HCT116 (cell line): ENCODE results near the gene HOXD9. TPM values are rescaled to one million over a fixed set of nuclear protein-coding genes. Genes with fewer than 3 reads are reported as not detected.

Experiments used
- ATAC-seq: fragments of 200-7000 bp; cut with Tn5 transposase; 2 replicates; pipeline ENCODE4 v1.9.1; 2020; ENCODE audit warnings: mild to moderate bottlenecking, moderate library complexity
- BruUV-seq: library from RNA; stranded (reverse); fragments of 400-500 nt; replicated peaks from 2 replicates; lab custom pipeline; 2021; lab: Mats Ljungman, UMichigan
- CTCF ChIA-PET: fragments of 300-600 bp; sonication (Branson Sonifier 250); formaldehyde crosslinking; loops from one replicate; lab custom pipeline; 2021; ENCODE audit warnings: antibody characterized with exemption; lab: Charles Lee
- POLR2A ChIA-PET: fragments of 300-600, 350-600 bp; sonication (Branson Sonifier 250); formaldehyde crosslinking; loops from one replicate; lab custom pipeline; 2021; ENCODE audit warnings: antibody characterized with exemption; lab: Charles Lee
- RAD21 ChIA-PET, 2 experiments: fragments of 300-600 bp; sonication (Branson Sonifier 250); formaldehyde crosslinking; loops; one replicate each; lab custom pipeline; 2023; ENCODE audit warnings: low total read pairs in 2 of 2; ENCODE audit not compliant: uncharacterized antibody in 2 of 2, unreplicated experiment in 2 of 2, low non-redundant PET in 1 of 2; lab: Charles Lee
- DNase-seq: peaks from one replicate; pipeline ENCODE4 v3.0.0-alpha.2; 2010; ENCODE audit warnings: low read depth, low spot score
- H2AFZ ChIP-seq: fragments of 200-600 bp; shearing (Covaris generic), sonication (generic); 2 replicates; pipeline ENCODE4 v1.6.1; 2017; ENCODE audit warnings: low read depth, mixed run types, mixed read lengths, antibody characterized with exemption, low read length; ENCODE audit not compliant: poor library complexity, severe bottlenecking
- H3K27ac ChIP-seq: 2 replicates; pipeline ENCODE4 v1.5.1; 2012; ENCODE audit warnings: low read depth, low read length
- H3K27me3 ChIP-seq: fragments of 200-600 bp; sonication (generic); 2 replicates; pipeline ENCODE4 v1.6.1; 2016; ENCODE audit warnings: mixed run types, low read length, mixed read lengths; ENCODE audit not compliant: insufficient read depth
- H3K36me3 ChIP-seq, 2 experiments: fragments of 200-500 bp in 1 of 2; fragments of 200-600 bp in 1 of 2; sonication (Bioruptor generic) in 1 of 2; sonication (generic) in 1 of 2; 2 replicates each; pipeline versions ENCODE4 v1.5.1 to v1.6.1; 2014 to 2016; ENCODE audit warnings: low read length in 2 of 2, inconsistent platforms in 1 of 2, mixed read lengths in 1 of 2, mixed run types in 1 of 2; ENCODE audit not compliant: insufficient read depth in 2 of 2, control insufficient read depth in 1 of 2
- H3K4me1 ChIP-seq, 2 experiments: fragments of 200-600 bp in 1 of 2; sonication (generic) in 1 of 2; 2 replicates each; pipeline versions ENCODE4 v1.5.1 to v1.6.1; 2012 to 2017; ENCODE audit warnings: low read length in 2 of 2, inconsistent platforms in 1 of 2, mild to moderate bottlenecking in 1 of 2, mixed read lengths in 1 of 2, mixed run types in 1 of 2, moderate library complexity in 1 of 2; ENCODE audit not compliant: insufficient read depth in 2 of 2, control insufficient read depth in 1 of 2
- H3K4me2 ChIP-seq: fragments of 200-600 bp; sonication (generic); 2 replicates; pipeline ENCODE4 v1.6.1; 2017; ENCODE audit warnings: mixed run types, low read length, mixed read lengths
- H3K4me3 ChIP-seq, 2 experiments: fragments of 200-600 bp in 1 of 2; sonication (generic) in 1 of 2; replicated peaks in 1 of 2; 2 replicates each; pipeline ENCODE4 v1.5.1; 2011 to 2016; ENCODE audit warnings: low read length in 2 of 2, control low read depth in 1 of 2, low read depth in 1 of 2, mild to moderate bottlenecking in 1 of 2, mixed read lengths in 1 of 2, mixed run types in 1 of 2
- H3K79me2 ChIP-seq: fragments of 200-600 bp; sonication (generic); 2 replicates; pipeline ENCODE4 v1.6.1; 2017; ENCODE audit warnings: mild to moderate bottlenecking, mixed run types, low read length, moderate library complexity, mixed read lengths; ENCODE audit not compliant: insufficient read depth
- H3K9ac ChIP-seq: fragments of 200-600 bp; sonication (generic); 2 replicates; pipeline ENCODE4 v1.6.1; 2016; ENCODE audit warnings: low read length, mixed read lengths
- H3K9me2 ChIP-seq: fragments of 200-600 bp; sonication (generic), shearing (Covaris generic); 2 replicates; pipeline ENCODE4 v1.6.1; 2017; ENCODE audit warnings: mixed run types, mild to moderate bottlenecking, moderate library complexity; ENCODE audit not compliant: insufficient read depth
- H3K9me3 ChIP-seq, 2 experiments: fragments of 200-500 bp in 1 of 2; fragments of 200-600 bp in 1 of 2; sonication (Bioruptor generic) in 1 of 2; sonication (generic) in 1 of 2; 2 replicates each; pipeline ENCODE4 v1.6.1; 2014 to 2017; ENCODE audit warnings: low read length in 2 of 2, mixed read lengths in 2 of 2, inconsistent platforms in 1 of 2, low read depth in 1 of 2, mild to moderate bottlenecking in 1 of 2, mixed run types in 1 of 2, moderate library complexity in 1 of 2; ENCODE audit not compliant: control insufficient read depth in 1 of 2, insufficient read depth in 1 of 2
- H4K20me1 ChIP-seq: fragments of 200-600 bp; sonication (generic), shearing (Covaris generic); 2 replicates; pipeline ENCODE4 v1.6.1; 2017; ENCODE audit warnings: mixed run types, mild to moderate bottlenecking, moderate library complexity; ENCODE audit not compliant: insufficient read depth
- CBX3 ChIP-seq: IDR thresholded peaks from 2 replicates; pipeline ENCODE4 v1.6.1; 2012; ENCODE audit warnings: low read depth
- ELF1 ChIP-seq: IDR thresholded peaks from 2 replicates; pipeline ENCODE4 v1.6.1; 2012; ENCODE audit warnings: low read depth, borderline replicate concordance
- EZH2 ChIP-seq: fragments of 200-600 bp; sonication (generic); IDR thresholded peaks from 2 replicates; pipeline ENCODE4 v1.6.1; 2017; ENCODE audit warnings: antibody characterized with exemption, mixed run types
- FOSL1 ChIP-seq: IDR thresholded peaks from 2 replicates; pipeline ENCODE4 v1.6.1; 2012; ENCODE audit warnings: low read depth
- JUND ChIP-seq: IDR thresholded peaks from 2 replicates; pipeline ENCODE4 v1.6.1; 2012
- POLR2A ChIP-seq: IDR thresholded peaks from 2 replicates; pipeline ENCODE4 v1.7.0; 2011; ENCODE audit warnings: borderline replicate concordance; ENCODE audit not compliant: insufficient read depth, insufficient read length; ENCODE audit errors: extremely low read depth
- POLR2AphosphoS5 ChIP-seq: IDR thresholded peaks from 2 replicates; pipeline ENCODE4 v1.6.1; 2011; ENCODE audit warnings: mild to moderate bottlenecking, low read depth, low read length, moderate library complexity
- RAD21 ChIP-seq: IDR thresholded peaks from 2 replicates; pipeline ENCODE4 v1.6.1; 2012; ENCODE audit warnings: low read depth, mild to moderate bottlenecking
- SIN3A ChIP-seq: IDR thresholded peaks from 2 replicates; pipeline ENCODE4 v1.6.1; 2012; ENCODE audit warnings: low read depth
- TCF7L2 ChIP-seq: IDR thresholded peaks from 2 replicates; pipeline ENCODE4 v1.7.0; 2011; ENCODE audit warnings: borderline replicate concordance, inconsistent platforms; ENCODE audit not compliant: insufficient read depth, insufficient read length; ENCODE audit errors: extremely low read depth
- YY1 ChIP-seq: IDR thresholded peaks from 2 replicates; pipeline ENCODE4 v1.6.1; 2011; ENCODE audit warnings: low read length, low read depth, moderate library complexity, mild to moderate bottlenecking; ENCODE audit not compliant: insufficient replicate concordance; ENCODE audit errors: extremely low read depth
- ZFX ChIP-seq: fragments of 450-650 bp; IDR thresholded peaks from 2 replicates; pipeline ENCODE4 v1.6.1; 2017
- ZNF274 ChIP-seq: fragments of 200-500 bp; sonication (Bioruptor generic); IDR thresholded peaks from 2 replicates; pipeline ENCODE4 v1.6.1; 2014; ENCODE audit warnings: mild to moderate bottlenecking, low read depth, low read length, inconsistent platforms
- intact Hi-C: fragments of 100-400 bp; cut with micrococcal nuclease; formaldehyde crosslinking; loops from 2 replicates; pipeline ENCODE4 v1.10.0; 2022
- total RNA-seq: library from RNA; stranded (reverse); gene quantifications from one replicate; pipeline ENCODE4 v1.2.1, GENCODE V29; 2021; ENCODE audit not compliant: unreplicated experiment
- TF ChIP-seq, protein P1 (sequence below): IDR thresholded peaks from 2 replicates; pipeline ENCODE4 v1.6.1; 2012; ENCODE audit warnings: low read depth
- TF ChIP-seq, protein P2 (sequence below): IDR thresholded peaks from 2 replicates; pipeline ENCODE4 v1.6.1; 2012

HOXD9 gene
- total RNA-seq, 1 experiment from 2014 or later = not detected

DNA sequence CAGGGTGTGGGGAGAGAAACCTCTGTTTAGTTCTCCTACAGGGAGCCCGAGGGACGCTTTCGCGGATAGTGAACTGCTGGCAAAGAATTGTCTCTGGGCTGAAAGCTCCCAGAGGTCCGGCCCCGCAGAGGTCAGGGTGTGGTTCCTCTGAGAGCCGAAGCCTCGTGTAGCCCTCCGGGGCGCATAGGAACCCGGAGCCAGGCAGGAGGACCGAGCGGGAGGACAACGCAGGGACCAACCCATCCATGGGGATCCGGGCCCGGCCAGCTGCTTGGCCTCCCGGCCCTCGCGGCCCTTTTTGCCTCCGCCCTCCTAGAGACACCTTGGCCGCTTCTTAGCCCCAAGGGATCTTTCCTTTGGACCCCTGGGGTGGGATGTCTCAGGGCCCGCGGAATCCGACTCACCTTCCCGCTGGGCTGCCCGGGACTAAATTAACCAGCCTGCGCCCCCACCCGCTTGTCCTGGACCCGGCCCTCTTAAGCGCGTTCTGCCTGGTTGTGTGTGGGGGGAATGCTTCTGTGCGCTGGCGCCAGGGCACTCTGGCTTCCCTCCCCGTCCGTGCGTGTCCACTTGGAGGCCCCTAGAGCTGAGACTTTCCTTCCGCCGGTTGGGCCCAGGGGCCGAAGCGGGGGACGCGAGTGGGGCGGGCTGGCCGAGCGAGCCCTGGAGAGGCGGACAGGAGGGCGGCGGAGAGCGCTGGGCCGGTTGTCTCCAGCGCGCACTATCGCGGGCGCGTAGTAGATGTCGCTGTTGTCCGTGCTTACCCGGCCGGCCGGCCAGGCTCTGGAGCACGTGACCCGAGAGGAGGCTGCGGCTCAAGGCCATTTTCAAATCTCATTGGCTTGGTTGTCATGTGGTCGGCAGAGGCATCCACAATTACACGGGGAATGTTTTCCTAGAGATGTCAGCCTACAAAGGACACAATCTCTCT is 6.4 kb upstream of the HOXD9 start, which contains the start of gene HOXD10:
TSS of gene HOXD10 (plus strand) at position 896 of the 931 bp plus-strand sequence. CDS start 56 bp downstream, outside the sequence.
- RAD21 ChIA-PET = no interaction called here
- Histone ChIP-seq H3K36me3 (no peaks in the 10 kb centered on the region), H4K20me1 (no peaks in the 10 kb centered on the region), H3K4me3 (no peak within 1 kb of the TSS), H3K9me2 (no peaks in the 10 kb centered on the region), H3K9ac (no peak within 1 kb of the TSS), H3K27ac (no peak within 1 kb of the TSS), H2AFZ (no peak within 1 kb of the TSS), H3K27me3 (no peaks in the 10 kb centered on the region), H3K4me2 (no peak within 1 kb of the TSS), H3K79me2 (no peaks in the 10 kb centered on the region), H3K9me3 (no peaks in the 10 kb centered on the region), H3K4me1 (peaks cover 0 to 11% of the 10 kb centered on the region in 2 experiments; a peak in 1 of 4 replicates)
- no TSS peak for BruUV-seq
- no peak for TF ChIP-seq ELF1
- no peak for TF ChIP-seq EZH2
- TF ChIP-seq ZFX = no peak
- ATAC-seq (no peak), DNase-seq (no peak)
- CTCF ChIA-PET = no interaction called here
- POLR2A ChIA-PET = no interaction called here
- intact Hi-C loops = no loop called here

DNA sequence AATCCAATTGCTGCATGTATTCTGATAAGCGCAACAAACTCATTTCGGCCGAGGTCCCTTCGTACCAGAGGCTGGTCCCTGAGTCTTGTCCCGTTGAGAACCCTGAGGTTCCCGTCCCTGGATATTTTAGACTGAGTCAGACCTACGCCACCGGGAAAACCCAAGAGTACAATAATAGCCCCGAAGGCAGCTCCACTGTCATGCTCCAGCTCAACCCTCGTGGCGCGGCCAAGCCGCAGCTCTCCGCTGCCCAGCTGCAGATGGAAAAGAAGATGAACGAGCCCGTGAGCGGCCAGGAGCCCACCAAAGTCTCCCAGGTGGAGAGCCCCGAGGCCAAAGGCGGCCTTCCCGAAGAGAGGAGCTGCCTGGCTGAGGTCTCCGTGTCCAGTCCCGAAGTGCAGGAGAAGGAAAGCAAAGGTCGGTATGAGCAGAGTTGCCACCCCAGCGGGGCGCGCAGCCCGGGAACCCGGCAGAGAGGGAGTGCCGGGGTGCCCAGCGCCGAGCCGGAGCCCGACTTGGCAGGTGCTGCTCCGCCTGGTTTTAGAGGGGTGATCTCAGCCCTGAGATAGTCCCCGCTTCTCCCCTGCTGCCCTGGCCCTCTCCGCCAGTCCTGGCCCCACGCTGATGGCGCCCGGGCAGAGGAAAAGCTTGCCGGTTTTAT is 5.2 kb upstream of the HOXD9 start:
- no peak overlapping the region for H3K27ac ChIP-seq
- ATAC-seq = no peak
- H3K4me1 ChIP-seq = peaks cover 0 to 5% of the 10 kb centered on the region in 2 experiments; a peak in 1 of 4 replicates
- intact Hi-C loops = no loop called here
- H2AFZ ChIP-seq = no peak overlapping the region
- H3K79me2 ChIP-seq = no peaks in the 10 kb centered on the region
- H4K20me1 ChIP-seq = no peaks in the 10 kb centered on the region
- H3K9me3 ChIP-seq = no peaks in the 10 kb centered on the region
- CTCF ChIA-PET = no interaction called here
- no peak overlapping the region for H3K4me2 ChIP-seq
- H3K9ac ChIP-seq = no peak overlapping the region
- no peak overlapping the region for H3K4me3 ChIP-seq
- BruUV-seq = no TSS peak
- H3K36me3 ChIP-seq = no peaks in the 10 kb centered on the region
- H3K9me2 ChIP-seq = no peaks in the 10 kb centered on the region
- H3K27me3 ChIP-seq = no peaks in the 10 kb centered on the region
- POLR2A ChIA-PET = no interaction called here
- RAD21 ChIA-PET = no interaction called here
- no peak for DNase-seq
- TF ChIP-seq POLR2A (no peak), YY1 (no peak), TCF7L2 (no peak), RAD21 (no peak), CBX3 (no peak), ELF1 (no peak), SIN3A (no peak), ZNF274 (no peak), JUND (no peak), ZFX (no peak), FOSL1 (no peak), POLR2AphosphoS5 (no peak)
- TF ChIP-seq, protein P1, sequence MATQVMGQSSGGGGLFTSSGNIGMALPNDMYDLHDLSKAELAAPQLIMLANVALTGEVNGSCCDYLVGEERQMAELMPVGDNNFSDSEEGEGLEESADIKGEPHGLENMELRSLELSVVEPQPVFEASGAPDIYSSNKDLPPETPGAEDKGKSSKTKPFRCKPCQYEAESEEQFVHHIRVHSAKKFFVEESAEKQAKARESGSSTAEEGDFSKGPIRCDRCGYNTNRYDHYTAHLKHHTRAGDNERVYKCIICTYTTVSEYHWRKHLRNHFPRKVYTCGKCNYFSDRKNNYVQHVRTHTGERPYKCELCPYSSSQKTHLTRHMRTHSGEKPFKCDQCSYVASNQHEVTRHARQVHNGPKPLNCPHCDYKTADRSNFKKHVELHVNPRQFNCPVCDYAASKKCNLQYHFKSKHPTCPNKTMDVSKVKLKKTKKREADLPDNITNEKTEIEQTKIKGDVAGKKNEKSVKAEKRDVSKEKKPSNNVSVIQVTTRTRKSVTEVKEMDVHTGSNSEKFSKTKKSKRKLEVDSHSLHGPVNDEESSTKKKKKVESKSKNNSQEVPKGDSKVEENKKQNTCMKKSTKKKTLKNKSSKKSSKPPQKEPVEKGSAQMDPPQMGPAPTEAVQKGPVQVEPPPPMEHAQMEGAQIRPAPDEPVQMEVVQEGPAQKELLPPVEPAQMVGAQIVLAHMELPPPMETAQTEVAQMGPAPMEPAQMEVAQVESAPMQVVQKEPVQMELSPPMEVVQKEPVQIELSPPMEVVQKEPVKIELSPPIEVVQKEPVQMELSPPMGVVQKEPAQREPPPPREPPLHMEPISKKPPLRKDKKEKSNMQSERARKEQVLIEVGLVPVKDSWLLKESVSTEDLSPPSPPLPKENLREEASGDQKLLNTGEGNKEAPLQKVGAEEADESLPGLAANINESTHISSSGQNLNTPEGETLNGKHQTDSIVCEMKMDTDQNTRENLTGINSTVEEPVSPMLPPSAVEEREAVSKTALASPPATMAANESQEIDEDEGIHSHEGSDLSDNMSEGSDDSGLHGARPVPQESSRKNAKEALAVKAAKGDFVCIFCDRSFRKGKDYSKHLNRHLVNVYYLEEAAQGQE = no peak
- TF ChIP-seq, protein P2, sequence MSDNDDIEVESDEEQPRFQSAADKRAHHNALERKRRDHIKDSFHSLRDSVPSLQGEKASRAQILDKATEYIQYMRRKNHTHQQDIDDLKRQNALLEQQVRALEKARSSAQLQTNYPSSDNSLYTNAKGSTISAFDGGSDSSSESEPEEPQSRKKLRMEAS = no peak
